Measurements from ENCODE around the gene RAPGEF4. TPM values are rescaled to one million over a fixed set of nuclear protein-coding genes. Genes with fewer than 3 reads are reported as not detected.

The RAPGEF4 gene
- total and polyA plus RNA-seq, 7 donors: 0.23 to 7.6 (median 4.2) TPM

GRCh38 chr2:172698041-172698863 is 37.4 kb upstream of the RAPGEF4 start:
- H3K27ac ChIP-seq: no peak overlapping the region
- H3K4me1 ChIP-seq: peaks cover 0 to 11% (median 6%) of the 10 kb centered on the region in 4 donors
- H3K4me3 ChIP-seq: no peak overlapping the region
- H3K9me3 ChIP-seq: no peaks in the 10 kb centered on the region
- no peak for DNase-seq
- TF ChIP-seq POLR2A (IDR thresholded peaks at IDR 0.05) (no peak), CTCF (IDR thresholded peaks at IDR 0.05) (no peak), POLR2AphosphoS5 (IDR thresholded peaks at IDR 0.05) (no peak), EP300 (IDR thresholded peaks at IDR 0.05) (no peak)
- H3K36me3 ChIP-seq: no peaks in the 10 kb centered on the region
- WGBS, 2 donors: 52 to 62% methylated on average over 5 of the region's 5 CpGs
- intact Hi-C loops (cut with DNase I): no loop called here
- no peaks in the 10 kb centered on the region for H3K27me3 ChIP-seq

- no peak for TF ChIP-seq POLR2A (IDR thresholded peaks at IDR 0.05)
- TF ChIP-seq POLR2AphosphoS5 (IDR thresholded peaks at IDR 0.05): no peak
- WGBS, 2 donors: 72 to 78% methylated on average over 1 of the region's 1 CpG
- H3K4me1 ChIP-seq: peaks cover 0 to 4% (median 0%) of the 10 kb centered on the region in 4 donors
- intact Hi-C loops (cut with DNase I): no loop called here
- no peaks in the 10 kb centered on the region for H3K27me3 ChIP-seq
- no peaks in the 10 kb centered on the region for H3K36me3 ChIP-seq
- H3K4me3 ChIP-seq: no peak overlapping the region
- no peak overlapping the region for H3K27ac ChIP-seq
- no peaks in the 10 kb centered on the region for H3K9me3 ChIP-seq
- no peak for DNase-seq
Measured at GRCh38 chr2:172701250-172701649, 34.4 kb upstream of the RAPGEF4 start.

- WGBS, 2 donors: 95 to 96% methylated on average over 1 of the region's 1 CpG
- H3K4me3 ChIP-seq: no peak overlapping the region
- intact Hi-C loops (cut with DNase I): no loop called here
- H3K27me3 ChIP-seq: no peaks in the 10 kb centered on the region
- no peaks in the 10 kb centered on the region for H3K36me3 ChIP-seq
- no peak for DNase-seq
- no peak overlapping the region for H3K27ac ChIP-seq
- no peak for TF ChIP-seq CTCF (IDR thresholded peaks at IDR 0.05)
- H3K4me1 ChIP-seq: peaks cover 0 to 4% (median 0%) of the 10 kb centered on the region in 4 donors
- no peaks in the 10 kb centered on the region for H3K9me3 ChIP-seq
Measured at GRCh38 chr2:172702451-172702850, 33.2 kb upstream of the RAPGEF4 start.

- no peaks in the 10 kb centered on the region for H3K27me3 ChIP-seq
- H3K9me3 ChIP-seq: no peaks in the 10 kb centered on the region
- no peak overlapping the region for H3K4me3 ChIP-seq
- TF ChIP-seq CTCF (IDR thresholded peaks at IDR 0.05) (peak in 1 of 4 experiments; percentile 23), EP300 (IDR thresholded peaks at IDR 0.05) (no peak)
- intact Hi-C loops (cut with DNase I): no loop called here
- no peaks in the 10 kb centered on the region for H3K36me3 ChIP-seq
- WGBS, 2 donors: 60 to 67% methylated on average over 11 of the region's 11 CpGs
- no peaks in the 10 kb centered on the region for H3K4me1 ChIP-seq
- H3K27ac ChIP-seq: no peak overlapping the region
- no peak for DNase-seq
Measured at GRCh38 chr2:172704072-172704936, 31.3 kb upstream of the RAPGEF4 start.

GRCh38 chr2:172705352-172705751 is 30.3 kb upstream of the RAPGEF4 start:
- H3K36me3 ChIP-seq: no peaks in the 10 kb centered on the region
- H3K27me3 ChIP-seq: no peaks in the 10 kb centered on the region
- H3K4me1 ChIP-seq: no peaks in the 10 kb centered on the region
- WGBS, 2 donors: 92 to 94% methylated on average over 2 of the region's 2 CpGs
- H3K27ac ChIP-seq: no peak overlapping the region
- no peak for DNase-seq
- intact Hi-C loops (cut with DNase I): no loop called here
- no peak overlapping the region for H3K4me3 ChIP-seq
- no peaks in the 10 kb centered on the region for H3K9me3 ChIP-seq
- TF ChIP-seq CTCF (IDR thresholded peaks at IDR 0.05): no peak
- no peak for TF ChIP-seq EP300 (IDR thresholded peaks at IDR 0.05)
- TF ChIP-seq POLR2A (IDR thresholded peaks at IDR 0.05): no peak
- no peak for TF ChIP-seq POLR2AphosphoS5 (IDR thresholded peaks at IDR 0.05)

All from sigmoid colon (tissue), 7 donors.